ENCODE results near the gene CCSAP.
"Not testable (repeated sequence)": the region's sequence is repeated elsewhere in the genome, so short reads cannot be mapped to it uniquely, and the experiment has no call there.

The CCSAP gene

GRCh38 chr1:229341774-229342655 is 832 bp downstream of the CCSAP start:
- H3K9me3 ChIP-seq (ENCODE audit: low read length): no peaks in the 10 kb centered on the region
- peak overlapping the region; percentile 82 for H3K27ac ChIP-seq (ENCODE audit: low read depth, low read length)
- peak overlapping the region; percentile 61 for H3K9ac ChIP-seq (ENCODE audit: low read length)
- no peaks in the 10 kb centered on the region for H3K27me3 ChIP-seq (ENCODE audit: control insufficient read depth in 1 of 2, insufficient read depth in 2 of 2, low read length in 2 of 2)
- peaks cover 7% of the 10 kb centered on the region for H3K4me1 ChIP-seq (ENCODE audit: insufficient read depth, low read length)
- H3K4me3 ChIP-seq (ENCODE audit: low read depth in 1 of 2, low read length in 2 of 2): peak overlapping the region; percentile 49 to 76
- no peaks in the 10 kb centered on the region for H3K36me3 ChIP-seq (ENCODE audit: insufficient read depth, low read length)

- Histone ChIP-seq H3K27me3 (ENCODE audit: control insufficient read depth in 1 of 2, insufficient read depth in 2 of 2, low read length in 2 of 2) (no peaks in the 10 kb centered on the region), H3K4me3 (ENCODE audit: low read depth in 1 of 2, low read length in 2 of 2) (no peak overlapping the region), H3K27ac (ENCODE audit: low read depth, low read length) (no peak overlapping the region), H3K4me1 (ENCODE audit: insufficient read depth, low read length) (peaks cover 7% of the 10 kb centered on the region), H3K9me3 (ENCODE audit: low read length) (no peaks in the 10 kb centered on the region), H3K9ac (ENCODE audit: low read length) (no peak overlapping the region), H3K36me3 (ENCODE audit: insufficient read depth, low read length) (peaks cover under 1% of the 10 kb centered on the region)
Observed at GRCh38 chr1:229340496-229340895, 2.4 kb downstream of the CCSAP start.

- Histone ChIP-seq H3K9me3 (ENCODE audit: low read length) (no peaks in the 10 kb centered on the region), H3K36me3 (ENCODE audit: insufficient read depth, low read length) (peaks cover 5% of the 10 kb centered on the region), H3K4me3 (ENCODE audit: low read depth in 1 of 2, low read length in 2 of 2) (no peak overlapping the region), H3K4me1 (ENCODE audit: insufficient read depth, low read length) (peaks cover 7% of the 10 kb centered on the region), H3K27me3 (ENCODE audit: control insufficient read depth in 1 of 2, insufficient read depth in 2 of 2, low read length in 2 of 2) (no peaks in the 10 kb centered on the region), H3K27ac (ENCODE audit: low read depth, low read length) (no peak overlapping the region), H3K9ac (ENCODE audit: low read length) (no peak overlapping the region)
Observed at GRCh38 chr1:229339520-229339919, 3.3 kb downstream of the CCSAP start.

- Histone ChIP-seq H3K27ac (ENCODE audit: low read depth, low read length) (no peak overlapping the region), H3K36me3 (ENCODE audit: insufficient read depth, low read length) (peaks cover 5% of the 10 kb centered on the region), H3K4me3 (ENCODE audit: low read depth in 1 of 2, low read length in 2 of 2) (no peak overlapping the region), H3K9me3 (ENCODE audit: low read length) (no peaks in the 10 kb centered on the region), H3K9ac (ENCODE audit: low read length) (no peak overlapping the region), H3K4me1 (ENCODE audit: insufficient read depth, low read length) (peaks cover 7% of the 10 kb centered on the region), H3K27me3 (ENCODE audit: control insufficient read depth in 1 of 2, insufficient read depth in 2 of 2, low read length in 2 of 2) (no peaks in the 10 kb centered on the region)
Observed at GRCh38 chr1:229339086-229339485, 3.8 kb downstream of the CCSAP start.

GRCh38 chr1:229336345-229336744 is 6.5 kb downstream of the CCSAP start:
- Histone ChIP-seq H3K27me3 (ENCODE audit: control insufficient read depth in 1 of 2, insufficient read depth in 2 of 2, low read length in 2 of 2) (no peaks in the 10 kb centered on the region), H3K9me3 (ENCODE audit: low read length) (no peaks in the 10 kb centered on the region), H3K4me3 (ENCODE audit: low read depth in 1 of 2, low read length in 2 of 2) (no peak overlapping the region), H3K4me1 (ENCODE audit: insufficient read depth, low read length) (peaks cover 3% of the 10 kb centered on the region), H3K27ac (ENCODE audit: low read depth, low read length) (no peak overlapping the region), H3K36me3 (ENCODE audit: insufficient read depth, low read length) (peaks cover 5% of the 10 kb centered on the region), H3K9ac (ENCODE audit: low read length) (no peak overlapping the region)

GRCh38 chr1:229334716-229335115 is 8.1 kb downstream of the CCSAP start:
- Histone ChIP-seq H3K9ac (ENCODE audit: low read length) (no peak overlapping the region), H3K4me1 (ENCODE audit: insufficient read depth, low read length) (no peaks in the 10 kb centered on the region), H3K27me3 (ENCODE audit: control insufficient read depth in 1 of 2, insufficient read depth in 2 of 2, low read length in 2 of 2) (no peaks in the 10 kb centered on the region), H3K27ac (ENCODE audit: low read depth, low read length) (no peak overlapping the region), H3K9me3 (ENCODE audit: low read length) (no peaks in the 10 kb centered on the region), H3K4me3 (ENCODE audit: low read depth in 1 of 2, low read length in 2 of 2) (no peak overlapping the region), H3K36me3 (ENCODE audit: insufficient read depth, low read length) (peaks cover 5% of the 10 kb centered on the region)

- Histone ChIP-seq H3K36me3 (ENCODE audit: insufficient read depth, low read length) (peaks cover 5% of the 10 kb centered on the region), H3K9ac (ENCODE audit: low read length) (no peak overlapping the region), H3K27me3 (ENCODE audit: control insufficient read depth in 1 of 2, insufficient read depth in 2 of 2, low read length in 2 of 2) (no peaks in the 10 kb centered on the region), H3K4me3 (ENCODE audit: low read depth in 1 of 2, low read length in 2 of 2) (no peak overlapping the region), H3K27ac (ENCODE audit: low read depth, low read length) (no peak overlapping the region), H3K4me1 (ENCODE audit: insufficient read depth, low read length) (no peaks in the 10 kb centered on the region), H3K9me3 (ENCODE audit: low read length) (no peaks in the 10 kb centered on the region)
Observed at GRCh38 chr1:229334269-229334668, 8.6 kb downstream of the CCSAP start.

GRCh38 chr1:229328598-229329362 is 14.1 kb downstream of the CCSAP start:
- no peak overlapping the region for H3K9ac ChIP-seq (ENCODE audit: low read length)
- H3K27me3 ChIP-seq (ENCODE audit: control insufficient read depth in 1 of 2, insufficient read depth in 2 of 2, low read length in 2 of 2): no peaks in the 10 kb centered on the region
- H3K36me3 ChIP-seq (ENCODE audit: insufficient read depth, low read length): peaks cover 10% of the 10 kb centered on the region
- H3K27ac ChIP-seq (ENCODE audit: low read depth, low read length): no peak overlapping the region
- no peak overlapping the region for H3K4me3 ChIP-seq (ENCODE audit: low read depth in 1 of 2, low read length in 2 of 2)
- no peaks in the 10 kb centered on the region for H3K9me3 ChIP-seq (ENCODE audit: low read length)
- no peaks in the 10 kb centered on the region for H3K4me1 ChIP-seq (ENCODE audit: insufficient read depth, low read length)

GRCh38 chr1:229327765-229328164 is 15.1 kb downstream of the CCSAP start:
- peaks cover 16% of the 10 kb centered on the region for H3K36me3 ChIP-seq (ENCODE audit: insufficient read depth, low read length)
- H3K9me3 ChIP-seq (ENCODE audit: low read length); H3K4me3 ChIP-seq (ENCODE audit: low read depth in 1 of 2, low read length in 2 of 2); H3K9ac ChIP-seq (ENCODE audit: low read length); H3K27me3 ChIP-seq (ENCODE audit: control insufficient read depth in 1 of 2, insufficient read depth in 2 of 2, low read length in 2 of 2); H3K27ac ChIP-seq (ENCODE audit: low read depth, low read length); H3K4me1 ChIP-seq (ENCODE audit: insufficient read depth, low read length): not testable (repeated sequence)

- Histone ChIP-seq H3K36me3 (ENCODE audit: insufficient read depth, low read length) (peaks cover 22% of the 10 kb centered on the region), H3K4me3 (ENCODE audit: low read depth in 1 of 2, low read length in 2 of 2) (no peak overlapping the region), H3K27ac (ENCODE audit: low read depth, low read length) (no peak overlapping the region), H3K27me3 (ENCODE audit: control insufficient read depth in 1 of 2, insufficient read depth in 2 of 2, low read length in 2 of 2) (no peaks in the 10 kb centered on the region), H3K9ac (ENCODE audit: low read length) (no peak overlapping the region), H3K9me3 (ENCODE audit: low read length) (no peaks in the 10 kb centered on the region), H3K4me1 (ENCODE audit: insufficient read depth, low read length) (no peaks in the 10 kb centered on the region)
Observed at GRCh38 chr1:229326601-229327000, 16.2 kb downstream of the CCSAP start.

- H3K4me3 ChIP-seq (ENCODE audit: low read depth in 1 of 2, low read length in 2 of 2): no peak overlapping the region
- H3K4me1 ChIP-seq (ENCODE audit: insufficient read depth, low read length): no peaks in the 10 kb centered on the region
- H3K27me3 ChIP-seq (ENCODE audit: control insufficient read depth in 1 of 2, insufficient read depth in 2 of 2, low read length in 2 of 2): no peaks in the 10 kb centered on the region
- no peak overlapping the region for H3K27ac ChIP-seq (ENCODE audit: low read depth, low read length)
- H3K9me3 ChIP-seq (ENCODE audit: low read length): no peaks in the 10 kb centered on the region
- H3K36me3 ChIP-seq (ENCODE audit: insufficient read depth, low read length): peaks cover 22% of the 10 kb centered on the region
- no peak overlapping the region for H3K9ac ChIP-seq (ENCODE audit: low read length)
Observed at GRCh38 chr1:229325853-229326487, 16.9 kb downstream of the CCSAP start.

Measured in muscle layer of colon (tissue), 2 donors.